Mesenteric fat pad (tissue), 1 donor: ENCODE measurements around the gene TAF11. TPM values are rescaled to one million over a fixed set of nuclear protein-coding genes. Genes with fewer than 3 reads are reported as not detected.
"Not testable (repeated sequence)": the region's sequence is repeated elsewhere in the genome, so short reads cannot be mapped to it uniquely, and the experiment has no call there.

Source experiments
- DNase-seq: peaks from one replicate; pipeline ENCODE4 v3.0.0-alpha.2; 2020; ENCODE audit warnings: low spot score
- total RNA-seq: library from RNA; stranded (reverse); fragmentation: NEBNext Ultra II Directional; extraction: Animal tissue kit (Norgen Biotek cat#: 25700); gene quantifications from one replicate; pipeline ENCODE4 v1.2.1, GENCODE V29; 2021
- donor health status: DM: yes; HTN: yes; CAD: no.

The TAF11 gene
- total RNA-seq, 1 donor from 2014 or later = 17.3 TPM

- no peak for DNase-seq
These were observed 20.4 kb downstream of the TAF11 start for GRCh38 chr6:34867484-34867883.

DNA sequence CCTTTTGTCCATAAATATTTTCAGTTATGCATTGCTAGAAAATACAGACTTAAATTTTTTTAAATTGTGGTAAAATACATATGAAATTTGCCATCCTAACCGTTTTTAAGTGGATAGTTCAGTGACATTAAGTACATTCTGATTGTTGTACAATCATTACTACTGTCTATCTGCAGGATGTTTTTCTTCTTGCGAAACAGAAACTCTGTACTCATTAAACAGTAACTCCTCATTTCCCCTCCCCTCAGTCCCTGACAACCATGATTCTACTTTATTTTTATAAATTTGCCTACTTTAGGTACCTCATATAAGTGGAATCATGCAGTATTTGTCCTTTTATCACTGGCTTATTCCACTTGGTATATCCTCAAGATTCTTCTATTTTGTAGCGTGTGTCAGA is 21.3 kb downstream of the TAF11 start:
- DNase-seq = no peak

- DNase-seq = no peak
These were observed 22.7 kb downstream of the TAF11 start for GRCh38 chr6:34865107-34865506.

GRCh38 chr6:34864007-34864406 is 23.8 kb downstream of the TAF11 start:
- DNase-seq = no peak

- DNase-seq = no peak
These were observed 27.1 kb downstream of the TAF11 start for GRCh38 chr6:34860776-34861175.

DNA sequence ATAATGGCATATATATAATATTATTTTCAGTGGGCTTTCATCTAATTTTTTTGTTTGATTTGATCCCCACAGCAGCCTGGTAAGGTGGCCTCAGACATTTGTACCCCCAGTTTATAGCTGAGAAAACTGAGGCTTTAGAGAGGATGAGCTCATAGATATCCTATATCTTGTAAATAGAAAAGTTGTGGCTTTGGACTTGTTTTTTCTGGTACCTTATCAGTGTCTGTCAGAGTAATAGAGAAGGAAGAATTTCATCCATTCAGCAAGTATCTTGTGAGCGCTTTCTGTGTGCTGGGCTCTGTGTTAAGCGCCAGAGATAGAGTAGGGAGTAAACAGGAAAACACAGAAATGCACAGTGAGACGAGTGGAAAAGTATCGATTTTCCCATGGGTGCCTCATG is 27.9 kb downstream of the TAF11 start:
- DNase-seq = no peak

GRCh38 chr6:34858681-34859080 is 29.2 kb downstream of the TAF11 start:
- DNase-seq = no peak

DNA sequence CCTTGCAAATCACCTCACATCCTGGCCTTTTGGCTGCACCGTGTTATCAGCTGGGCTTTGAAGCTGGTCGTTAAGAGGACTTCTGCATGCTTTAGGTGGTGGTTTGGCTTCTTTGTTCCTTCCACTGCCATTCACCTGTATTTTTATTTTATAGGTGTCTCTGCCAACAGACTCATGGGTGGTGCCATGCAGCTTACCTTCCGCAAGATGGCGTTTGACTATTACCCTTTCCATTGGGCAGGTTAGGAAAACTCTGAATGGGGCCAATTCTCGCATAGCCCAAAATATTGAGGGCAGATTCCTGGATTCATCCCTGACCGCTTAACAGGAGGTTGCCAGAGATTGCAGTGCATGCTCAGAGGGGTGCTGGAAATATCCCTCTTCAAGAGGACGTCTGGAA is 32.4 kb downstream of the TAF11 start:
- no peak for DNase-seq

DNA sequence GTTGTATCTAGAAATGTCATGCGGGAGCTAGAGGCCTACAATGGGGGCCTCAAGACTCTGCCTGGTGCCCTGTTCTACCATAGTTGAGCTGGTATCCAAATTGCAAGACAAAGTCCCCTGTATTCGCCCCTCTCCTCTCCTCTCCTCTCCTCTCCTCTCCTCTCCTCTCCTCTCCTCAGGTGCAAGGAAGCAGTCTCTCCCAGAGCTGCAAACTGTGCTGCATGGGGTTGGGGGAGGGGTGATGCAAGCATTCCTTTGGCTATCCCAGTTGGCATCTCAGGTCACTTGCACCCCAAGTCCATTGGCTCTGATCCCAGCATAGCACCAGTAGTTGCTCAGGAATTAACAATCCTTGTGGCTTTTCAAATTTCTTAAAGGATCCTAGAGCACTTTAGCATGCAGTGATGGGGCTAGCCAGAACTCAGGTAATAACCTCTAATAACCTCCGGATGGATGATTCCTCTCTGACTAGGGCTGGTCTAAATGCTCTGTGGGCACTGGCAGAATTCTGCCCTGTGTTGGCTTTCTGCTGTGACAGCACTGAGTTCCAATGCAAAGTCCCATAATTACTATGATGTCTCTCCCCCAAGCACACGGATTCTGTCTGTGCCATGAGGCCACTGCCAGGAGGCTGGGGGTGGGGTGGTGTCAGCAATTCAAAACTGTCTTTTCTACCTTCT is 35.3 kb downstream of the TAF11 start:
- no peak for DNase-seq

- DNase-seq = no peak
These were observed 36.5 kb downstream of the TAF11 start for GRCh38 chr6:34851361-34851760.

- not testable (repeated sequence) for DNase-seq
These were observed 38.8 kb downstream of the TAF11 start for GRCh38 chr6:34849066-34849465.

- no peak for DNase-seq
These were observed 48.0 kb downstream of the TAF11 start for GRCh38 chr6:34839666-34840352.

GRCh38 chr6:34837528-34837927 is 50.3 kb downstream of the TAF11 start:
- DNase-seq = no peak

- DNase-seq = no peak
These were observed 51.4 kb downstream of the TAF11 start for GRCh38 chr6:34836451-34836850.

DNA sequence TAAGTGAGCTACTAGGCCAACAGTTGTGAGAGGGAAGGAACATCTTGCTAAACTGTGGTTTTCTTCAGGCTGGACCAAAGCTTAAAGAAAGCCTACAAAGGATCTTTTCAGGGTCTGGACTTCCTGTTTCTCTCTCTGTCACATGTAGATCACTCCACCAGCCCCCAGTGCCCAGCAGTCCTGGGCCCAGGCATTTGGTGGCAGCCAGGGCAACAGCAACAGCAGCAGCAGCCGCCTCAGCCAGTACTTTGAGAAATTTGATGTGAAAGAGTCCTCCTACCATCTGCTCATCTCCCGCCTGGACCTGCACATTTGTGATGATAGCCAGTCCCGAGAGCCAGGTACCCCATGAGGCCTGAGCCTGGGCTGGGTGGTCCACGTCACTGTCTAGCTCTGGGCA is 51.8 kb downstream of the TAF11 start:
- no peak for DNase-seq

DNA sequence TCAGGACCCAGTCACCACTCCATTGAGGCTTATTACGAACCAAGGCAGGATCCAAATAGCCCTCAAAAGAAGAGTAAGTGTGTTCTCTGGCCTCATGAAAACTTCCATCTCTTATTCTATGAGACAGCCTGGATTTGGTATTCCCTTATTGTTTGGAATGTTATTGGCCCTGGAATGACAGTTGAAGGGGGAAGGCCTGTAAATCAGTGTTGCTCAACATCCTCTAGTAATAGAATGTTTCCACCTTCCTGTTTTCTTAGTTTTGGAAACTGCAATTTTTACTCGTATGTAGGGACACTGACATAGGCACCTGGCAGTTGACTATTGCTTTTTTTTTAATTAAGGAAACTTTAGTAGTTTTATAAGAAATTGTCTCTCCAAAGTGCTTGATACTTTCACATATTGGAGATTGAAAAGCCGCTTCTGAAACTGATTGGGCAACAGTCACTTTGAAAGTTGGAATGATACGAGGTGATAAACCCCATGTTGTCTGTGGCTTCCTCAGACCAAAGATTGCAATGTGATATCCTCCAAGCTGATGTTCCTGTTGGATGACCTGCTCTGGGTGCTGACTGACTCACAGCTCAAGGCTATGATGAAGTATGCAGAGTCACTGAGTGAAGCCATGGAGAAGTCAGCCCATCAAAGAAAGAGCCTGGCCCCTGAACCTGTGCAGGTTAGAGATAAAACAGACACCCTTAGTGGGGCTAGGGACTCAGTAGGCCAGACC is 52.9 kb downstream of the TAF11 start:
- DNase-seq = no peak

- DNase-seq = no peak
These were observed 54.9 kb downstream of the TAF11 start for GRCh38 chr6:34832942-34833341.

GRCh38 chr6:34829137-34829536 is 58.7 kb downstream of the TAF11 start:
- DNase-seq = no peak
